ENCODE results near the gene RPRD1B. TPM values are rescaled to one million over a fixed set of nuclear protein-coding genes. Genes with fewer than 3 reads are reported as not detected.

Gene RPRD1B
- polyA plus RNA-seq, 3 donors = 3.6 to 12.3 (median 4.7) TPM

DNA sequence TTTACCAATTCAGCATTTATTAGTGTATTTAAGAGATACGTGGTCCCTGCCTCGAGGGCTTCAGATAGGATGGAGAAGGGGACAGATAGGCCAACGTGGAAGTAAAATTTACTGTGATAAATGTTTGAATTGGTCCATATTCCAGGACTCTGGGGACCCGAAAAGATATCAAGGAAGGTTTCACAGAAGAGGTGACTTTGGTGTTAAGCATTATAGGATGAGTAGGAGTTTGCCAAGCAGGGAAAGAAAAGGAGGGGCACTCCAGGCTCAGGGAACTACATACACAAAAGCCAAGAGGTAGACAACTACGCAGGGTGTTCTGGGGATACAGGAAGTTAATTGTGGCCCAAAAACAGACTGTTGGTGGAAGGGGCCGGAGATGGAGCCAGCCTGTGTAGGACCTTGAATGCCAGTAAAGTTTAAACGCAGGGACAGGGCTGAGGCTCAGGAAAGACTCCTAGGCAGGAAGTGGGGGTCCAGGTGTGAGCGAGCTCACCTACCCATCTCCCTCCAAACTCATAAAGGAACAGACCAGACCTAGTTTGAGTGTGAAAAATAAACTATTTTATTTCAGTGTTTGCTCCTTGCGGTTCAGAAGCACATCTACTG is 94.5 kb downstream of the RPRD1B start:
- no peak overlapping the region for H3K4me3 Mint-ChIP-seq
- H3K4me1 Mint-ChIP-seq = no peaks in the 10 kb centered on the region
- H3K36me3 Mint-ChIP-seq = no peaks in the 10 kb centered on the region
- Histone ChIP-seq H3K36me3 (replicated peaks in 1 of 2; ENCODE audit: control insufficient read depth in 1 of 2, insufficient read depth in 2 of 2, low read length in 2 of 2) (no peaks in the 10 kb centered on the region), H4K20me1 (ENCODE audit: insufficient read depth, low read length) (no peaks in the 10 kb centered on the region), H3K79me2 (ENCODE audit: insufficient read depth, low read length) (no peaks in the 10 kb centered on the region), H3K4me3 (replicated peaks in 1 of 3; ENCODE audit: low read depth in 2 of 3, low read length in 3 of 3) (no peak overlapping the region), H3K27ac (ENCODE audit: low read depth in 1 of 2, low read length in 2 of 2) (no peak overlapping the region), H3K9me3 (replicated peaks in 1 of 2; ENCODE audit: control insufficient read depth in 1 of 2, insufficient read depth in 1 of 2, low read length in 2 of 2) (no peaks in the 10 kb centered on the region), H3K27me3 (ENCODE audit: control insufficient read depth in 2 of 2, insufficient read depth in 2 of 2, low read length in 2 of 2) (no peaks in the 10 kb centered on the region), H3K4me2 (replicated peaks; ENCODE audit: extremely low read depth, low read length, poor library complexity, severe bottlenecking) (no peak overlapping the region), H3K4me1 (ENCODE audit: control insufficient read depth in 1 of 2, insufficient read depth in 2 of 2, low read length in 2 of 2) (no peaks in the 10 kb centered on the region), H3K9ac (ENCODE audit: insufficient read depth, low read length, poor library complexity, severe bottlenecking) (no peak overlapping the region), H2AFZ (ENCODE audit: insufficient read depth, low read depth, low read length, poor library complexity, severe bottlenecking) (no peak overlapping the region)
- intact Hi-C loops (cut with micrococcal nuclease) = no loop called here
- peaks cover 0 to 5% (median 5%) of the 10 kb centered on the region in 3 donors for H3K27me3 Mint-ChIP-seq (ENCODE audit: low read depth in 3 of 3)
- TF ChIP-seq, protein P1, sequence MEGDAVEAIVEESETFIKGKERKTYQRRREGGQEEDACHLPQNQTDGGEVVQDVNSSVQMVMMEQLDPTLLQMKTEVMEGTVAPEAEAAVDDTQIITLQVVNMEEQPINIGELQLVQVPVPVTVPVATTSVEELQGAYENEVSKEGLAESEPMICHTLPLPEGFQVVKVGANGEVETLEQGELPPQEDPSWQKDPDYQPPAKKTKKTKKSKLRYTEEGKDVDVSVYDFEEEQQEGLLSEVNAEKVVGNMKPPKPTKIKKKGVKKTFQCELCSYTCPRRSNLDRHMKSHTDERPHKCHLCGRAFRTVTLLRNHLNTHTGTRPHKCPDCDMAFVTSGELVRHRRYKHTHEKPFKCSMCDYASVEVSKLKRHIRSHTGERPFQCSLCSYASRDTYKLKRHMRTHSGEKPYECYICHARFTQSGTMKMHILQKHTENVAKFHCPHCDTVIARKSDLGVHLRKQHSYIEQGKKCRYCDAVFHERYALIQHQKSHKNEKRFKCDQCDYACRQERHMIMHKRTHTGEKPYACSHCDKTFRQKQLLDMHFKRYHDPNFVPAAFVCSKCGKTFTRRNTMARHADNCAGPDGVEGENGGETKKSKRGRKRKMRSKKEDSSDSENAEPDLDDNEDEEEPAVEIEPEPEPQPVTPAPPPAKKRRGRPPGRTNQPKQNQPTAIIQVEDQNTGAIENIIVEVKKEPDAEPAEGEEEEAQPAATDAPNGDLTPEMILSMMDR (IDR thresholded peaks at IDR 0.05) = no peak
- 92% methylated on average over 4 of the region's 9 CpGs for WGBS (ENCODE audit: insufficient coverage)
- no peak overlapping the region for H3K27ac Mint-ChIP-seq
- no peak for DNase-seq
- H3K9me3 Mint-ChIP-seq = no peaks in the 10 kb centered on the region

DNA sequence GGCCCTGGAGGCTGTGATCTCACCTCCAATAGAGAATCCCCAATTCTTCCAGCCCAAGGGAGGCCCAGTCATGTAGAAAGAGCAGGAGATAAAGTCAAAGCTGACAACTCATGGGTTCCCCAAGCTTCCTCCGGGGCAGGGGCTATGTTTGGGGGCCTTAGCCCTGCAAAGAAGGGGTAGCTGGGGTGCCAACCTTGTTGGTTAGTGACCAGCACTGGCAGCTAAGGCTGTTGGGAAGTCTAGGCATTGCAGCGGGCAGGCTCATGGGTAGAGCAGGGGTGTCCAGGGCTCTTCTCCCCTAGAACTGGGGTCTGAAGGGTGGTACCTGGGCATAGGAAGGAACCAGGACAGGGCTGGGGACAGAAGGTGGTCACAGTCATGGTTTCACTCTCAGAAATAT is 95.1 kb downstream of the RPRD1B start:
- Histone ChIP-seq H3K36me3 (replicated peaks in 1 of 2; ENCODE audit: control insufficient read depth in 1 of 2, insufficient read depth in 2 of 2, low read length in 2 of 2) (no peaks in the 10 kb centered on the region), H3K27me3 (ENCODE audit: control insufficient read depth in 2 of 2, insufficient read depth in 2 of 2, low read length in 2 of 2) (no peaks in the 10 kb centered on the region), H3K4me1 (ENCODE audit: control insufficient read depth in 1 of 2, insufficient read depth in 2 of 2, low read length in 2 of 2) (no peaks in the 10 kb centered on the region), H4K20me1 (ENCODE audit: insufficient read depth, low read length) (no peaks in the 10 kb centered on the region), H3K4me3 (replicated peaks in 1 of 3; ENCODE audit: low read depth in 2 of 3, low read length in 3 of 3) (no peak overlapping the region), H3K27ac (ENCODE audit: low read depth in 1 of 2, low read length in 2 of 2) (no peak overlapping the region), H3K9me3 (replicated peaks in 1 of 2; ENCODE audit: control insufficient read depth in 1 of 2, insufficient read depth in 1 of 2, low read length in 2 of 2) (no peaks in the 10 kb centered on the region), H3K79me2 (ENCODE audit: insufficient read depth, low read length) (no peaks in the 10 kb centered on the region), H2AFZ (ENCODE audit: insufficient read depth, low read depth, low read length, poor library complexity, severe bottlenecking) (no peak overlapping the region), H3K9ac (ENCODE audit: insufficient read depth, low read length, poor library complexity, severe bottlenecking) (no peak overlapping the region), H3K4me2 (replicated peaks; ENCODE audit: extremely low read depth, low read length, poor library complexity, severe bottlenecking) (no peak overlapping the region)
- Mint-ChIP-seq H3K36me3 (no peaks in the 10 kb centered on the region), H3K9me3 (no peaks in the 10 kb centered on the region), H3K4me3 (no peak overlapping the region), H3K27me3 (ENCODE audit: low read depth in 3 of 3) (peaks cover 2 to 7% (median 5%) of the 10 kb centered on the region in 3 donors), H3K27ac (peak overlapping the region in 1 of 7 donors; percentile 46), H3K4me1 (no peaks in the 10 kb centered on the region)
- TF ChIP-seq, protein P1 (IDR thresholded peaks at IDR 0.05) = no peak
- intact Hi-C loops (cut with micrococcal nuclease) = no loop called here
- DNase-seq = no peak
- 100% methylated on average over 2 of the region's 2 CpGs for WGBS (ENCODE audit: insufficient coverage)
